Activated CD4-positive, alpha-beta T cell treated with anti-CD3 and anti-CD28 coated beads, Interleukin-2, amount 10 ng/mL, durations not matched to agents 24 days and 14 days (primary cell): ENCODE measurements around the gene AGO3. TPM values are rescaled to one million over a fixed set of nuclear protein-coding genes. Genes with fewer than 3 reads are reported as not detected.
"Not testable (repeated sequence)": the region's sequence is repeated elsewhere in the genome, so short reads cannot be mapped to it uniquely, and the experiment has no call there.

Source experiments
- DNase-seq: peaks from one replicate; pipeline ENCODE4 v3.0.0; 2022
- H3K27ac Mint-ChIP-seq: one replicate; pipeline ENCODE4 v1.8.0; 2022; ENCODE audit warnings: mild to moderate bottlenecking, mixed read lengths
- H3K27me3 Mint-ChIP-seq: one replicate; pipeline ENCODE4 v1.8.0; 2022; ENCODE audit warnings: mixed read lengths
- H3K36me3 Mint-ChIP-seq: one replicate; pipeline ENCODE4 v1.8.0; 2022; ENCODE audit warnings: low read depth, mild to moderate bottlenecking, mixed read lengths
- H3K4me1 Mint-ChIP-seq: one replicate; pipeline ENCODE4 v1.8.0; 2021; ENCODE audit warnings: mixed read lengths
- H3K4me3 Mint-ChIP-seq: one replicate; pipeline ENCODE4 v1.8.0; 2022; ENCODE audit warnings: mild to moderate bottlenecking, moderate library complexity, mixed read lengths
- H3K9me3 Mint-ChIP-seq: one replicate; pipeline ENCODE4 v1.8.0; 2021; ENCODE audit warnings: mixed read lengths
- intact Hi-C: fragments of 100-400 bp; cut with micrococcal nuclease; formaldehyde crosslinking; loops from one replicate; pipeline ENCODE4 v1.15.1; 2023
- total RNA-seq: library from RNA; stranded (reverse); gene quantifications from 2 replicates; pipeline ENCODE4 v1.2.3, GENCODE V29; 2022

Gene AGO3
- total RNA-seq, 1 donor from 2014 or later, result 32.1 TPM

GRCh38 chr1:35932941-35933340, 2.0 kb downstream of the AGO3 start:
- Mint-ChIP-seq H3K4me3 (peak overlapping the region; percentile 33), H3K36me3 (peaks cover 2% of the 10 kb centered on the region), H3K27ac (no peak overlapping the region), H3K27me3 (no peaks in the 10 kb centered on the region), H3K4me1 (peaks cover 22% of the 10 kb centered on the region), H3K9me3 (no peaks in the 10 kb centered on the region)
- DNase-seq, result no peak
- intact Hi-C loops, result no loop called here

- H3K4me1 Mint-ChIP-seq, result peaks cover 22% of the 10 kb centered on the region
- no peak for DNase-seq
- H3K9me3 Mint-ChIP-seq, result no peaks in the 10 kb centered on the region
- no peaks in the 10 kb centered on the region for H3K27me3 Mint-ChIP-seq
- H3K4me3 Mint-ChIP-seq, result no peak overlapping the region
- H3K27ac Mint-ChIP-seq, result no peak overlapping the region
- H3K36me3 Mint-ChIP-seq, result peaks cover 5% of the 10 kb centered on the region
- intact Hi-C loops, result no loop called here
Observed at GRCh38 chr1:35935442-35936388, 4.8 kb downstream of the AGO3 start.

- intact Hi-C loops, result no loop called here
- Mint-ChIP-seq H3K4me1 (peaks cover 27% of the 10 kb centered on the region), H3K27me3 (no peaks in the 10 kb centered on the region), H3K36me3 (peaks cover 9% of the 10 kb centered on the region), H3K9me3 (no peaks in the 10 kb centered on the region), H3K27ac (no peak overlapping the region), H3K4me3 (no peak overlapping the region)
- no peak for DNase-seq
Observed at GRCh38 chr1:35936838-35937237, 5.9 kb downstream of the AGO3 start.

- no peak for DNase-seq
- H3K4me1 Mint-ChIP-seq, result peaks cover 24% of the 10 kb centered on the region
- no peak overlapping the region for H3K4me3 Mint-ChIP-seq
- no peaks in the 10 kb centered on the region for H3K27me3 Mint-ChIP-seq
- H3K27ac Mint-ChIP-seq, result no peak overlapping the region
- intact Hi-C loops, result no loop called here
- H3K9me3 Mint-ChIP-seq, result no peaks in the 10 kb centered on the region
- peaks cover 11% of the 10 kb centered on the region for H3K36me3 Mint-ChIP-seq
Observed at GRCh38 chr1:35939484-35939883, 8.6 kb downstream of the AGO3 start.

GRCh38 chr1:35945327-35945726, 14.4 kb downstream of the AGO3 start:
- H3K4me3 Mint-ChIP-seq, result no peak overlapping the region
- H3K27me3 Mint-ChIP-seq, result no peaks in the 10 kb centered on the region
- H3K27ac Mint-ChIP-seq, result no peak overlapping the region
- DNase-seq, result no peak
- peaks cover 26% of the 10 kb centered on the region for H3K36me3 Mint-ChIP-seq
- peaks cover 36% of the 10 kb centered on the region for H3K4me1 Mint-ChIP-seq
- H3K9me3 Mint-ChIP-seq, result no peaks in the 10 kb centered on the region
- intact Hi-C loops, result no loop called here

- Mint-ChIP-seq H3K27me3 (no peaks in the 10 kb centered on the region), H3K36me3 (peaks cover 19% of the 10 kb centered on the region), H3K4me1 (peaks cover 22% of the 10 kb centered on the region), H3K4me3 (no peak overlapping the region), H3K27ac (peak overlapping the region; percentile 26), H3K9me3 (no peaks in the 10 kb centered on the region)
- intact Hi-C loops, result loop anchor here (2.0 kb wide), 1 partner anchor 17 kb away; the partner anchor contains the start of gene AGO3
- no peak for DNase-seq
Observed at GRCh38 chr1:35947547-35947946, 16.6 kb downstream of the AGO3 start.

GRCh38 chr1:35958558-35958957, 27.7 kb downstream of the AGO3 start:
- Mint-ChIP-seq H3K27ac (no peak overlapping the region), H3K36me3 (peaks cover 9% of the 10 kb centered on the region), H3K4me3 (no peak overlapping the region), H3K9me3 (no peaks in the 10 kb centered on the region), H3K4me1 (no peaks in the 10 kb centered on the region), H3K27me3 (no peaks in the 10 kb centered on the region)
- intact Hi-C loops, result no loop called here
- no peak for DNase-seq

- Mint-ChIP-seq H3K4me1 (no peaks in the 10 kb centered on the region), H3K27ac (no peak overlapping the region), H3K9me3 (peaks cover 2% of the 10 kb centered on the region), H3K4me3 (no peak overlapping the region), H3K36me3 (peaks cover 7% of the 10 kb centered on the region), H3K27me3 (no peaks in the 10 kb centered on the region)
- intact Hi-C loops, result no loop called here
- no peak for DNase-seq
Observed at GRCh38 chr1:35959304-35959703, 28.4 kb downstream of the AGO3 start.

GRCh38 chr1:35962952-35963351, 32.0 kb downstream of the AGO3 start:
- Mint-ChIP-seq H3K4me3 (no peak overlapping the region), H3K36me3 (peaks cover 5% of the 10 kb centered on the region), H3K4me1 (peaks cover 2% of the 10 kb centered on the region), H3K27me3 (no peaks in the 10 kb centered on the region), H3K9me3 (peaks cover 3% of the 10 kb centered on the region), H3K27ac (no peak overlapping the region)
- intact Hi-C loops, result no loop called here
- no peak for DNase-seq

GRCh38 chr1:35964277-35964676, 33.4 kb downstream of the AGO3 start:
- H3K27me3 Mint-ChIP-seq, DNase-seq, H3K4me3 Mint-ChIP-seq, H3K27ac Mint-ChIP-seq, intact Hi-C loops, H3K4me1 Mint-ChIP-seq: not testable (repeated sequence)
- peaks cover 16% of the 10 kb centered on the region for H3K36me3 Mint-ChIP-seq
- peaks cover 12% of the 10 kb centered on the region for H3K9me3 Mint-ChIP-seq

- peaks cover 12% of the 10 kb centered on the region for H3K9me3 Mint-ChIP-seq
- DNase-seq, result no peak
- no peak overlapping the region for H3K27ac Mint-ChIP-seq
- H3K27me3 Mint-ChIP-seq, result no peaks in the 10 kb centered on the region
- peaks cover 27% of the 10 kb centered on the region for H3K36me3 Mint-ChIP-seq
- H3K4me1 Mint-ChIP-seq, result peaks cover 2% of the 10 kb centered on the region
- H3K4me3 Mint-ChIP-seq, result no peak overlapping the region
- intact Hi-C loops, result no loop called here
Observed at GRCh38 chr1:35968396-35968795, 37.5 kb downstream of the AGO3 start.

- DNase-seq, result no peak
- Mint-ChIP-seq H3K27ac (no peak overlapping the region), H3K36me3 (peaks cover 45% of the 10 kb centered on the region), H3K4me3 (no peak overlapping the region), H3K4me1 (peaks cover 3% of the 10 kb centered on the region), H3K9me3 (peaks cover 15% of the 10 kb centered on the region), H3K27me3 (no peaks in the 10 kb centered on the region)
- intact Hi-C loops, result loop anchor here (2.0 kb wide), 1 partner anchor 75 kb away; no protein-coding TSS in a partner anchor
Observed at GRCh38 chr1:35971601-35972000, 40.7 kb downstream of the AGO3 start.

GRCh38 chr1:35972631-35973030, 41.7 kb downstream of the AGO3 start:
- H3K36me3 Mint-ChIP-seq, result peaks cover 45% of the 10 kb centered on the region

GRCh38 chr1:35980090-35980489, 49.2 kb downstream of the AGO3 start:
- no peak for DNase-seq
- H3K27me3 Mint-ChIP-seq, result no peaks in the 10 kb centered on the region
- H3K9me3 Mint-ChIP-seq, result no peaks in the 10 kb centered on the region
- H3K4me1 Mint-ChIP-seq, result no peaks in the 10 kb centered on the region
- peaks cover 27% of the 10 kb centered on the region for H3K36me3 Mint-ChIP-seq
- H3K4me3 Mint-ChIP-seq, result no peak overlapping the region
- H3K27ac Mint-ChIP-seq, result no peak overlapping the region
- intact Hi-C loops, result no loop called here

More at GRCh38 chr1:35972631-35973030, 41.7 kb downstream of the AGO3 start:
- H3K27ac Mint-ChIP-seq, intact Hi-C loops, H3K4me3 Mint-ChIP-seq, H3K27me3 Mint-ChIP-seq, H3K4me1 Mint-ChIP-seq, DNase-seq: not testable (repeated sequence)
- peaks cover 15% of the 10 kb centered on the region for H3K9me3 Mint-ChIP-seq
